ENCODE measurements around the gene SNRPF.

The SNRPF gene

GRCh38 chr12:95859947-95860850, 1.4 kb downstream of the SNRPF start:
- DNase-seq: no peak

GRCh38 chr12:95862038-95862437, 3.3 kb downstream of the SNRPF start:
- no peak for DNase-seq

GRCh38 chr12:95863337-95863736, 4.6 kb downstream of the SNRPF start:
- DNase-seq: no peak

- DNase-seq: no peak
Observed at GRCh38 chr12:95870897-95871296, 12.1 kb downstream of the SNRPF start.

GRCh38 chr12:95874452-95874851, 15.7 kb downstream of the SNRPF start:
- DNase-seq: no peak

GRCh38 chr12:95877622-95878021, 18.9 kb downstream of the SNRPF start:
- DNase-seq: no peak

GRCh38 chr12:95880895-95881294, 22.1 kb downstream of the SNRPF start:
- no peak for DNase-seq

- DNase-seq: no peak
Observed at GRCh38 chr12:95881331-95881955, 22.7 kb downstream of the SNRPF start.

- DNase-seq: no peak
Observed at GRCh38 chr12:95882080-95882479, 23.3 kb downstream of the SNRPF start.

- DNase-seq: no peak
Observed at GRCh38 chr12:95882873-95883272, 24.1 kb downstream of the SNRPF start.

GRCh38 chr12:95884998-95885397, 26.2 kb downstream of the SNRPF start:
- no peak for DNase-seq

GRCh38 chr12:95887311-95887710, 28.6 kb downstream of the SNRPF start:
- no peak for DNase-seq

- no peak for DNase-seq
Observed at GRCh38 chr12:95890958-95891357, 32.2 kb downstream of the SNRPF start.

- no peak for DNase-seq
Observed at GRCh38 chr12:95896846-95897245, 38.1 kb downstream of the SNRPF start.

- no peak for DNase-seq
Observed at GRCh38 chr12:95898081-95898480, 39.3 kb downstream of the SNRPF start.

- no peak for DNase-seq
Observed at GRCh38 chr12:95908573-95908972, 49.8 kb downstream of the SNRPF start.

- DNase-seq: no peak
Observed at GRCh38 chr12:95909871-95910270, 51.1 kb downstream of the SNRPF start.
